Loucy (cell line): ENCODE data around the gene LDB3.

Experiments
- H2AFZ ChIP-seq: fragments of 200-600 bp; sonication (generic); 2 replicates; pipeline ENCODE4 v1.6.0; 2016; ENCODE audit warnings: antibody characterized with exemption, mild to moderate bottlenecking, low read length, moderate library complexity
- H3F3A ChIP-seq: fragments of 200-600 bp; 2 replicates; pipeline ENCODE4 v1.6.0; 2016; ENCODE audit warnings: antibody characterized with exemption, low read depth, mild to moderate bottlenecking
- H3K27me3 ChIP-seq: fragments of 200-600 bp; sonication (generic); 2 replicates; pipeline ENCODE4 v1.6.1; 2014; ENCODE audit warnings: low read length, mild to moderate bottlenecking; ENCODE audit not compliant: insufficient read depth, poor library complexity, severe bottlenecking
- H3K36me3 ChIP-seq: fragments of 200-600 bp; sonication (generic); 2 replicates; pipeline ENCODE4 v1.6.1; 2016; ENCODE audit warnings: low read length; ENCODE audit not compliant: insufficient read depth
- H3K4me1 ChIP-seq: fragments of 200-600 bp; sonication (generic); 2 replicates; pipeline ENCODE4 v1.5.1; 2014; ENCODE audit warnings: low read length, mild to moderate bottlenecking; ENCODE audit not compliant: insufficient read depth, poor library complexity, severe bottlenecking
- H3K4me2 ChIP-seq: fragments of 200-600 bp; sonication (generic); 2 replicates; pipeline ENCODE4 v1.6.0; 2014; ENCODE audit warnings: antibody characterized with exemption, low read length, low read depth, mild to moderate bottlenecking; ENCODE audit not compliant: poor library complexity, severe bottlenecking
- H3K4me3 ChIP-seq: fragments of 200-600 bp; sonication (generic); 2 replicates; pipeline ENCODE4 v1.5.1; 2014; ENCODE audit warnings: low read length, mild to moderate bottlenecking, mixed read lengths; ENCODE audit not compliant: poor library complexity, severe bottlenecking
- H3K79me2 ChIP-seq: fragments of 200-600 bp; sonication (generic); 2 replicates; pipeline ENCODE4 v1.6.1; 2014; ENCODE audit warnings: low read length; ENCODE audit not compliant: insufficient read depth
- H3K9ac ChIP-seq: fragments of 200-600 bp; sonication (generic); 2 replicates; pipeline ENCODE4 v1.6.0; 2014; ENCODE audit warnings: mild to moderate bottlenecking, low read depth, low read length, moderate library complexity; ENCODE audit not compliant: poor library complexity, severe bottlenecking
- H3K9me2 ChIP-seq: fragments of 200-600 bp; sonication (generic); replicated peaks from 2 replicates; pipeline ENCODE4 v1.6.1; 2016; ENCODE audit warnings: low read depth, low read length, mixed read lengths
- H3K9me3 ChIP-seq: fragments of 200-600 bp; sonication (generic); 2 replicates; pipeline ENCODE4 v1.6.1; 2014; ENCODE audit warnings: mild to moderate bottlenecking, antibody characterized with exemption, low read length, low read depth; ENCODE audit not compliant: insufficient read depth
- H4K20me1 ChIP-seq: fragments of 200-600 bp; sonication (generic); 2 replicates; pipeline ENCODE4 v1.6.0; 2014; ENCODE audit warnings: antibody characterized with exemption, low read length, mild to moderate bottlenecking; ENCODE audit not compliant: insufficient read depth, poor library complexity, severe bottlenecking
- CTCF ChIP-seq: fragments of 200-600 bp; sonication (generic); conservative IDR thresholded peaks from 2 replicates; pipeline ENCODE4 v1.5.1; 2014; ENCODE audit warnings: mild to moderate bottlenecking, antibody characterized with exemption, low read length
- EZH2phosphoT487 ChIP-seq: fragments of 200-600 bp; IDR thresholded peaks from 2 replicates; pipeline ENCODE4 v1.6.1; 2018; ENCODE audit warnings: antibody characterized with exemption, mild to moderate bottlenecking, moderate library complexity, borderline replicate concordance

The LDB3 gene

GRCh38 chr10:86775870-86776180 lies 107.5 kb downstream of the LDB3 start:
- Histone ChIP-seq H3K9me3 (no peaks in the 10 kb centered on the region), H3K9me2 (no peaks in the 10 kb centered on the region), H3K27me3 (peaks cover 5% of the 10 kb centered on the region), H3F3A (no peaks in the 10 kb centered on the region), H3K79me2 (no peaks in the 10 kb centered on the region), H3K4me2 (no peak overlapping the region), H3K4me3 (no peak overlapping the region), H4K20me1 (no peaks in the 10 kb centered on the region), H2AFZ (no peak overlapping the region), H3K36me3 (no peaks in the 10 kb centered on the region), H3K9ac (no peak overlapping the region), H3K4me1 (no peaks in the 10 kb centered on the region)
- no peak for TF ChIP-seq CTCF
- no peak for TF ChIP-seq EZH2phosphoT487

- Histone ChIP-seq H3K9me3 (no peaks in the 10 kb centered on the region), H3K27me3 (peaks cover 5% of the 10 kb centered on the region), H3K4me3 (no peak overlapping the region), H3F3A (no peaks in the 10 kb centered on the region), H3K9ac (no peak overlapping the region), H3K4me2 (no peak overlapping the region), H3K4me1 (no peaks in the 10 kb centered on the region), H3K36me3 (no peaks in the 10 kb centered on the region), H3K9me2 (no peaks in the 10 kb centered on the region), H4K20me1 (no peaks in the 10 kb centered on the region), H2AFZ (no peak overlapping the region), H3K79me2 (no peaks in the 10 kb centered on the region)
- TF ChIP-seq EZH2phosphoT487 = no peak
Observed at GRCh38 chr10:86779220-86780017, 111.1 kb downstream of the LDB3 start.

- Histone ChIP-seq H3K36me3 (no peaks in the 10 kb centered on the region), H3K79me2 (no peaks in the 10 kb centered on the region), H3K4me2 (no peak overlapping the region), H3K9me3 (no peaks in the 10 kb centered on the region), H3F3A (no peaks in the 10 kb centered on the region), H3K9ac (no peak overlapping the region), H3K9me2 (no peaks in the 10 kb centered on the region), H3K4me1 (no peaks in the 10 kb centered on the region), H2AFZ (no peak overlapping the region), H3K4me3 (no peak overlapping the region), H4K20me1 (no peaks in the 10 kb centered on the region), H3K27me3 (peaks cover 7% of the 10 kb centered on the region)
- TF ChIP-seq EZH2phosphoT487 = no peak
- TF ChIP-seq CTCF = no peak
Observed at GRCh38 chr10:86782701-86783418, 114.5 kb downstream of the LDB3 start.
